GM18867 (cell line): ENCODE measurements around the gene GRIK3.

Experiments used
- ATAC-seq: cut with Tn5 transposase; IDR thresholded peaks from one replicate; pipeline ENCODE4 v1.9.1; 2021; ENCODE audit warnings: mild to moderate bottlenecking, moderate library complexity; ENCODE audit not compliant: unreplicated experiment

The GRIK3 gene

DNA sequence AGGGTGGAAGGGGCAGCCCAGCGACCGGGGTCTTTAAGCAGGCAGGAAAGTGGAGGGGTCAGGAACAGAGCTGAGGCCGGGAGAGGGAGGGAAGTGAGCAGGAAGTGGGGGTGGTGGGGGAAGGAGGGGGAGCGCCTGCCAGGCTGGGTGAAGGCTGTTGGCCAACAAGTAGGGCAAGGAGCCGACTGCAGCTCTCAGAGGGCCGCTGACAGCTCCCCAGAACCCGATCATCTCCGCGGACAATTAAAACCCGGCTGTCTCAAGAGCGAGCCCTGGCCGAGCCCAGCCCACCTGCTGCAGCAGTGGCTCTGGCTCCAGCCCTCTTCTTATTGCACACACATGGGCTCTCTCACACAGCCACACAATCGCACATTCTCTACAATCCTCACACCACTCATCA is 51.6 kb downstream of the GRIK3 start:
- ATAC-seq: no peak

DNA sequence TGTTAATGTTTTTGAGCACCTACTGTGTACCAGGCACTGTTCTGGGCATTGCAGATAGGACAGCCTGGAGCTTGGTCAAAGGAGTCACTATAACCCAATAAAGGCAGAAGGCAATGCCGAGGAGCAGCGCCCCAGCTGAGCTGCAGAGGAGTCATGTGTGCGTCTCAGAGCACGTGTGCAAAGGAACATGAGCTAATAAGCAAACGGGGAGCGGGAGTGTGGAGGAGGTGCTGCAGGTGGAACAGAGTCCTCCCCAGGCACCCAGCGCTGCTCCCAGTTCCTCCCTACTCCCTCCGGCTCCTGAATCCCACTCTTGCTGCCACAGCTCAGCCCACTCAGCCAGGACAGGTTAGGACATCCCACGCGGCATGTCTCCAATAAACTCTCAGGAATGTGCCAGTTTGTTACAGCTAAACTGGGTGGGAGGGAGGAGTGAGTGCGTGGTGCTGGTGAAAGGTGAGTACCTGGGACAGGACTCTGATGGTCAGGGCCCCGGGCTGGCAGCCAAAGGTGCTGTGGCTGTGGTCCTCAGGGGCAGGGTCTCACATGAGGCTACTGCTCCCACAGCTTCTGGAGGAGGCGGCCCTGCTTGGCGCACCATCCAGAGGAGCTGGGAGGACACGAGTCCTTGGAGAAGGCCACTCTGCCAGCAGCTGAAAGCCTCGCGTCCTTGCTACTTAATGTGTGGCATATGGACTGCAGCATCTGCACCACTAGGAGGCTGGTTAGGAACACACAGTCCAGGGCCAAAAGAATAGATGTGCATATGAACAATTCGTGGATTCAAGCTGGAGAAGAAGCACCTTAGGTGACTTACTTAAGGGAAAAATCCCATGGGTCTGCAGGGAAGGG is 52.3 kb downstream of the GRIK3 start:
- no peak for ATAC-seq

DNA sequence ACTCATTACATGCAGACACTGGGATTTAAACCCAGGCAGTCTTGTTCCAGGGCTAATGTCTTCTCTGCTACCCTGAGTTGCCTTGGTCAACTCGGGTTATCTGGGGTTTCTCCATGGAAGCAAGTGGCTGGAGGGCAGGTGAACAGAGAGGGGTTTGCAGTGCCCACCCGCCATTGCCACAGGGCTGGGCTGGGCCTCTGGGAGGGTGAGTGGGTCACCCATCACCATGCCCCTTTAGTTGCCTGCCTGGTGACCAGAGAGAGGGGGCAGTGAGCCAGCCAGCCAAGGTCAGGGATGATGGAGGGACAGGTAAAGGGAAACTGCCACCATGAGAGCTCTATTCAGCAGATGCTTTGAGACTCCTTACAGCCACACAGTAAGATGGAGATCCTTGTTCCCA is 53.2 kb downstream of the GRIK3 start:
- no peak for ATAC-seq

DNA sequence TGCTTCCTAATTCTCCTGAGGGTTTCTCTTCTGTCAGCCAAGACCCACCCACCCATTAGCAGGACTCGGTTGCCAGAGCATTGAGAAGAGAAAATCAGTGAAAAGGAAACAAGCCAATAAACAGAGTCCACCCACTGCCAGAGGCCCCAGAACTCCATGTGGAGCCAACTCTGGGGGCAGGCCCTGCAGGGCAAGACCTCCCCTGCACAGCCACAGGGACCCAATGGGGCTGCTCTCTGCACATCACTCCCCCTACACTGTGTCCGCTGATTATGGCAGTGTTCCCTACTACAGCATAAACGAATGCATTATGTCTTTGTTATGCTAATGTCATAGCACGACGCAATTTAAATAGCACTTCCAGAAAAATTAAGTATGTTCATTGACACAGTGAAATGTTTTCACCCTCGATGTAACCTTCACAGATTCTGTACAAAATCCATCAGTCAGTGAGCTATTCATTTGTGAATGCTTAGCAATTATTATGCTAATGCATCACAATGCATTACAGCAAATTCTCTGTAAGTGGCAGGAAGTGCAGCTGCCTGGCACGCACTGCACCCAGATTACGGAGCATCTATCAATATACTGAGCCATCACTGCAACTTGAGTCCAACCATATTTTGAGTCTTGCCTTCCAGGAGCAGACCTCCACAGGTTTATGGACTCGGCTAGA is 56.4 kb downstream of the GRIK3 start:
- ATAC-seq: no peak

DNA sequence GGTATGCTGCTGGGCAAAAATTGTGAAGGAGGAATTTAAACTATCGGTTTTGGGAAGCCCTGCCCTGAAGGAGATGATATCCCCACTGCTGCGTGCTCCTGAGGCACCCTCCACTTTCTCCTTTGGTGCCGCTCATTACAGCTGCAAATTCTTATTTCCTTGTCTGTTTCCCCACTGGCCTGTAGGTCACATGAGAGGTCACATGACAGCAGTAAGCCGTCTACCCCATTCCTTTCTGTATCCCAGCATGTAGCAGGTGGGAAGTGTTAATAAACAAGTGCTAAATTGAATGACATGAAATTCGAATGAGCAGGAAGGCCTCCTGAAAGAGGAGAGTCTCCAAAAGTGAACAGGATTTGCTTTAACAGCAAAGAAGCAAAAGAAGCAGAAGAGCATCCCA is 58.7 kb downstream of the GRIK3 start:
- ATAC-seq: no peak

DNA sequence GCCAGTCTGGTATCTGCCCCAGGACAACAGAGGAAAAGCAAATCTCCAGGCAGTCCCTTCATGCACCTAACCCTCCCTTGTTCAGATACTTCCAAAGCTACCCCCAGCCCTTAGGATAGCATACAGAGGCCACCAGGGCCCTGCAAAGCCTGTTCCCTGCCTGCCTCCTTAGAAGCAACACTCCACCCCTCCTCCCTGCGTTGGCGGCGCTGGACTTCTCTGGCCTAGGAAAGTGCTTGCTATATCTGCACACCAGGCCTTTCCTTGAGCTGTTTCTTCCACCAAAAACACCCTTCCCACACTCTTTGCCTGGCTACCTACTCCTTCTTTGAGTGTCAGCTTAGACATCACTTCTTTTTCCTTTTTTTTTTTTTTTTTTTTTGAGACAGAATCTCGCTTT is 61.3 kb downstream of the GRIK3 start:
- no peak for ATAC-seq

DNA sequence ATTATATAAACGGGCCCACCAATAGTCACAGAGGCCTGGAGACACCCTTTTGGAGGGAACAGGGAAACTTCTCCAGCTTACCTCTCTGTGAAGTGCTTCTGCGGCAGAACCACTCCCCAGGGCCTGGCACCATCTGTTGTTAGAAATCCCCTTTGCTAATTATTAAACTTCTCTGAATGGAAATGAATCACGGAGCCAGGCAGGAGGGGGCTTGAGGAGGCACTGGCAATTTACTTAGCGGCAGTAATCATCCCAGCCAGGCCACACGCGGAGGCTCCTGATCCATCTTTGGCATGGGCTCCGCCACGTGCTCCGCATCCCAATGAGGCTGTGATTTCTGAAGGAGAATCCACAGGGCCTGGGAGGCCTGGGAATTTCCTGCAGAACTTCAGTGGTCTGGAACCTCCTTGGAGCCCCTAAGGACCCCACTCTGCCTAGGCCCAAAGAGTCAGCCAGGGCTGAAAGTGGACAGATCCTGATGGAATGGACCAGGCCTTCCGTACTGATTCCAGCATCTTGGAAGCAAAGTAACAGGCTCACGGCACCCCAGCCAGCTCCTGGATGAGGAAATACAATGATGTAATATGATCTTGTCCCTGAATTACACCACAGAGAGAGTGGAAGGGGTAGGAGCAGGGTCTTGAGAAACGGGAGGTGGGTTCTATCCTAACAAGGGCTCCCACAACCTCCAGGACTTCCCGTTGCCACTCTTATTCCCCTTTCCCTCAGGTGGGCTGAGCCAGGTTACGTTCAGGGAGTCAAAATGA is 62.3 kb downstream of the GRIK3 start:
- ATAC-seq: no peak

DNA sequence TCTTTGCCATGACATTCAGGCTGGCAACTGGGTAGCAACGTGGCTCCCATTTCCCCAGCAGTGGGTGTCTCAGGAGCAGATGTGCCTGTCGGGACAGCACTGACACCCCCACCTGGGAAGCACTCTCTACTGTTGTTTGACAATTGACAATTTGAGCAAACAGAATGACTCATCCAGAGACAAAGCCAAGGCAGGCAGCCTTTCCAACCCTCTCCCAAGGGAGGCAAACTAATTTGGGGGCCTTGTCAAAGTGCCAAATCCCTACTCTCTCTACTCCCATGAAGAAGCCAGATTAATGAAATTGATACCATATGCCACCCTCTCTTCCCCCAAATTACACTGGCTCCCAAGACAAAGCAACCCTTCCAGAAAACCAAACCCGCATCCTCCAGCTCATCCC is 65.6 kb downstream of the GRIK3 start:
- ATAC-seq: no peak

DNA sequence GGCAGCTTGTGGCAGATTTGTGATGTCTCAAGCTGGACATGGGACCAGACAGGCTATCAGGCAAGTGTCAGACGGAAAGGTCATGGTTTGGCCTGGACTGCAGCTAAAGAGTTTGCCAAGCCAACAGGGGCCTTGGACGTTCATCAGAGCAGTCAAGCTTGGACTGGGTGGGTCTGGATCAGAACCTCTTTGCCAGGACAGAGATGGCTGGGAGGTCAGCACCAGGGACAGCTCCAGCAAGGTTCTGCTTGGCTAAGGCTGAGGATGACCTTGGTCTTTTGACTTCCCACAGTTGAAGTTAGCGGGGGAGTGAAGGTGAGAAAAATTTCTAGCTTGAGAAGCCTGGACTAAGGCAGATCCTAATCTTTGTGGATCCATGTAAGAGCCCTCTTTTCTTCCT is 68.1 kb downstream of the GRIK3 start:
- no peak for ATAC-seq

DNA sequence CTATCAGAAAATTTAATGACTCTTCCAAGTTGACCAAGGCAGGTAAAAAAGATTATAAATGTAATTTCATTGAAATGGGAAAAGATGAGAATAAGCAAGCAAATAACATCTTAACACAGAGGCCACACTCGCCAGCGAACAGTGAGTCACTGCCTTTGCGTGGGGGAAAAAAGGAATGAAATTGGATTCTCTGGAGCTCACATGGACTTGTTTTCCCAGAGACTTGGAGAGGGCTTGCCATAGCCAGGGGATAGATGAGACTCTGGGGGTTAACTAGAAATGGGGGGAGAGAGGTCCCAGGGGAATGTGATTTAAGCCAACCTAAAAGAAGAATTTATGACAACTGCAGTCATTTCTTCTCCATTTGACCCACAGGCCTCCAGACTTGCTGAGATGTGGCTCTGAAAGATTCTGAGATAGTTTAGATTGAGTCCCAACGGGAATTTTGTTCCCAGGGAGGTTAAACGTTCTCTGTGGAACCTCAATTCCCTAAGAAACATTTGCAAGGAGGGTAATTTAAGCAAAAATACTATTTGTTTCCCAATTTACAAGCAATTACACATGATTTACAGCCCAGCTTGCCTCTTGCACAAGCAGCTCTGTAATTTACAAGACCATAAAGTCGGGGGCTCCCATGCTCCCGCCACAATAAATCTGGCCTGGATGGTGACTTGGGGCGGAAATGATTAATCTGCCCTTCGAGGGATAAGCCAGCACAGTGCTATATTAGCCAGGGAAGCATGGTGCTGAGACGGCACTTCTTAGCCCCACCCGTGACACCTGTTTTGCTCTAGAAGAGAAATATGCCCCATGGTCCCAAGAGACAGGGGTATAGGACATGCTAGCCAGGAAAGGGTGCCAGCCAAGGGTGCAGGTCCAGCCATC is 68.8 kb downstream of the GRIK3 start:
- no peak for ATAC-seq

DNA sequence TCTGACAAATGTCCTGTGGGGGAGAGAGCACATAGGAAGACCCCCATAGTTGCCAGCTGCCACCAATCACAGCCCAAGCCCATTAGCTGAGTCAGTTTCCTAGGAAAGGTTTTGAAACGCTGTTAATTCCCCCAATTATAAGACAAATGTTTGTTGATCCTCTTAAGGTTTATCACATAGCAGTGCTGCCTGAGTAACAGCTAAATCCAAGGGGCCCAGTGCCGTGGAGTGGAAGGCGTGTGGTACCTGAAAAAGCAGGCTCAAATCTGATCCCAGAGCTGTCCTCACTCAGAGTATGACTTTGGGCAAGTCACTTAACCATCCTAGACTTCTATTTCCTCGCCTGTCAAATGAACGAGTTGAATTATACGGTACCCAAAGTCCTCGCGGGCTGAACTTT is 69.5 kb downstream of the GRIK3 start:
- ATAC-seq: no peak

DNA sequence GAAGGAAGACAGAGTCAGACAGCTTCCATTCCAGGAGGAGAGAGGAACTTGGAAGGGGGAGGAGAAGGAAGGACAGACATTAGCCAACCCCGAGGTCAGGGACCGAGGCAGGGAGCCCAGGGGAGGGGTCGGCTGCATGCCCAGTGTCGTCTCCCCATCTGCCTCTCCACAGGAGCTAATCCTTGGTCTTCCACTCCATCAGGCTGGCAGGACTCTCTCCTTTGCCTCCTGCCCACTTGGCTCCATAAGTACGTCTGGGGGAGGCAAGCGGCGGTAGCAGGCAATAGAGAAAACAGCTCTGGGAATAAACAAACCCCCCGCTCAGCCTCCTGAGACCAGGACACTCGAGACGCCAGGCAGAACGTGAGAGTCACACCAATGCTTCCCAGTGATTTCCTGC is 71.3 kb downstream of the GRIK3 start:
- ATAC-seq: no peak

DNA sequence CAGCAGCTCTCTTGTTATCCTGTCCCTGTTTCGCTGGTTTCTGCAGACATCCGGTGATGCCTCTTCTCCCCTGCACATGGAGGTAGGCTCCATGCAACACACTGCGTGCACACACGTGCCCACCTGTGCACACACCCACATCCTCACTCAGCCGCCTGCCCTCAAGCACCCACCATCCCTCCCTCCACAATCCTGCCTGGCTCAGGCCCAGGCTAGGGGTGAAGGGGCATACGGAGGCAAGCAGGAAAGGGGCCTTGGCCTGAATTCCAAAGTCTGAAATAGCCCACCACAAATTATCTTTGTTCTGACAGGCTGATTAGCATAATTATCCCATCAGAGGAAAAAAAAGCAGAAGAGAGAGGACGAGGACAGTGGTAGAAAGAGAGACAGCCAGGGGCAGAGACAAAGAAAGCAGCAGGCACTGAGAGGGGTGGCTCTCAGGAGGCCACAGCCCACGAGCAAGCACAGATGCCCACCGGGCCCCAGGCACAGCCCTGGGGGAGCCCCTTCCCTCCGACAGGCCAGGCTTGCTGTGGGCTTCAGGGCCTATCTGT is 73.2 kb downstream of the GRIK3 start:
- ATAC-seq: no peak

DNA sequence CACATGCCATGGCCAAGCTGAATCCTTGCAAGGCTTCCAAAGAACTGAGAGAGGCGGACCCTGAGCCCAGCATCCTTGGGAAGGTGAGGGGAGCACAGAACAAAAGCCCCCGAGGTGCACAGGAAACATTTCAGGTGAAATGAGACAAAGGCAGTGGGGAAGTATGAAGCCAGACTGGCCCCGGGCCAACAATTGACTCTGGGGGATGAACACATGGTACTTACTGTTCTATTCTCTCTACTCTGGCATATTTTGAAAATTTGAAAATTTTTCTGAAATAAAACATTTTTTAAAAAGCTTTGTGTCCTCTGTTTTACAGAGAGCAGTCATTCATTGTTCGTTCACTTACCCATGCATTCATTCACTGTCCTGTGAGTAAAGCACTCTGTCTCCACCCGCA is 77.7 kb downstream of the GRIK3 start:
- no peak for ATAC-seq

DNA sequence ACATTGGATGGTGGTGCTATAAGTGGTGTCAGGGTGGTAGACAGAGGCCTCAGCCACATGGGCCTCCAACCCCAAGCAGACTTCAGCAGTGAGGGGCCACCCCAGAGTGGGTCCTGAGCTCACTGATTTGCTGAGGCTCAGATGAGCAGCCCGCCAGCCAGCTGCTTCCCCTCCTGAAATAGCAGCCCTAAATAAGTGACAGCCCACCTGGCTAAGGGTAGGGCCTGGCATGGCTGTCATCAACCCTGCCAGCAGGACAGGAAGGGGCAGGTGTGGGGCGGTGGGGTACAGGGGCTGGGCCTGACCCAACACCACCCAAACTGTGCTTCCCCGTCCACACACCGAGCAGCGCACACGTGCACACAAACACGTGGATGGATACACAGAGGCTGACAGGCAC is 79.3 kb downstream of the GRIK3 start:
- ATAC-seq: no peak

DNA sequence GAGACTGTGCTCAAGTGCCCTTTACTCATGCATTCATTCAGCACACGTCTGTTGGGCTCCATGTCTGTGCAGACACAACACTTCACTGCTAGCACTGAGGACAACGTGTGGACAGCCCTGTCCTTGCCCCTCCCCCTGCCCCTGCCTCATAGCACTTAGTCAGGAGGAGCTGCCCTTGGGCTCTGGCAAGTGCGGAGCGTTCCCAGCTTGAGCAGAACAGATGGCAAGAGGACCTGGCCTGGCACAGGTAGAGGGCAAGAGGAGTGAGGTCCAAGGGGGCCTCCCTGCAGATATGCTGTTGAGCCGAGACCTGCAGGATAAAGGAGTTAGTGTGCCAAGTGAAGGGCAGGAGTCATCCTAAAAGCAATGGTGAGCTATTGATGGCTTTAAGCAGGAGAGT is 81.3 kb downstream of the GRIK3 start:
- no peak for ATAC-seq

DNA sequence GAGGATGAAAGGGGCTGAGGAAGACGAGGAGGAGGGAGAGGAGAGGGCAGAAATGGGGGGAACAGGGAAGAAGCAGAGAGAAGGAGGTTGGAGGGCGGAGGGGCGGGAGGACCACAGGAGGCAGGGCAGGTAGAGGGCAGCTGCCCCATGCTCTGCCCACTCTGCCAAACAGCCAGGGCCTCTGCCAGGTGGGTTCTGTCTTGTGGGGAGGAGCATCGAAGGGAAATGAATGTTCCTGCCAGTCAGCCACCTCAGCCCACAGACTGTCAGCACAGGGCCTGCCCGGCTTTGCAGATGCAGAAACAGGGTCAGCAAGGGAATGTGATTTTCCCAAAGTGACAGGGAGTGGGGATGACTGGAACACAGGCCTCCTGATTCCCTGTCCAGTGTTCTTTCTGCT is 82.6 kb downstream of the GRIK3 start:
- ATAC-seq: no peak

DNA sequence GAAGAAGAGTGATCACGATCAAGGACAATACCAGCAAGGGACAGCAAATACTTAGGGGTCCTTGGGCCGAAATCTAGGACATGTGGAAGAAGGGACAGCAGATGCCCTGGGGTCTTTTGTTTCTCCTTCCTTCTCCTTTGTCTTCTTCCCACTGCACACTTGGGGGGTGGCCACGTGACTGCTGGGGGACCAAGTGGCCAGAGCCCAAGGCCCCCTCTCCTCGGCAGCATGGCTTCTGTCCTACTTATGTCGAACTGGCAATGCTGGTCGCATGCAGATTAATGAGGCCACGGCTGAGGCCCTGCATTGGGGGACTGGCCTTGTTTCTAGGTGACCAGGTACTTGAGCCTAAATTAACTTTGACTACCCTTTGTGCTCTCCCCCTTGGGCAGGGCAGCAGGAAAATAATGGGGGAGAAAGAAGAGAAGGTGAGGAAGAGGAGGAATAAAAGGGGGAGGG is 83.0 kb downstream of the GRIK3 start:
- ATAC-seq: no peak

DNA sequence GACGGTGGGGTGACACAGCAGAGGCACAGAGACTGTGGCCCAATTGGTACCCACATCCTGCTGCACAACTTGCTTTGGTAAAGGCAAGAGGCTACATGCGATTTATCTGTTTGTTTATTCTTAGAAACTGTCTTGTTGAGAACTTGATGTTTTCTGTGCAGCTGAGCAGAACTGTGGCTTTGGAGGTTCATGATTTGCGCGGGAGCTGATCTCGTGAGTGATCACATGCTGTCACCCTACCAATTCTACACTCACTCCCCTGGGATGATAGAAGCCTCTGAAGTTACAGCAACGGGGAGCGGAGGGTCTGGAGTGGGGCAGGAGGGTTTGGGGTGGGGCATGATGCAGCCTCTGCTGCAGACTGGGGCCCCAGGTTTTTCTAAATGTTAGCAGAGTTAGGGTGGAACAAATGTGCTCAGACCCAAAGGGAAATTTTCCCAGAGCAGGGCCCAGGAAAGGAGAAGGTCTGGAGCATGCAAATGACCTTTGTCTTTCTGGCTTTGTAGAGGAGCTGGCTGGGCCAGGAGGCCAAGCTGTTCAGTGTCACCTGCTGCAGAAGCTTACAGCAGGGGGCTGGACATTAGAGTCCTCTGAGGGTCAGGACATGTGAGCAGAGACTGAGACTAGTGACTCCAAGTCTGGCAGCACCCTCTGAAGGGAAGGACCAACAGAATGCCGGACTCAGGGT is 83.6 kb downstream of the GRIK3 start:
- ATAC-seq: no peak

DNA sequence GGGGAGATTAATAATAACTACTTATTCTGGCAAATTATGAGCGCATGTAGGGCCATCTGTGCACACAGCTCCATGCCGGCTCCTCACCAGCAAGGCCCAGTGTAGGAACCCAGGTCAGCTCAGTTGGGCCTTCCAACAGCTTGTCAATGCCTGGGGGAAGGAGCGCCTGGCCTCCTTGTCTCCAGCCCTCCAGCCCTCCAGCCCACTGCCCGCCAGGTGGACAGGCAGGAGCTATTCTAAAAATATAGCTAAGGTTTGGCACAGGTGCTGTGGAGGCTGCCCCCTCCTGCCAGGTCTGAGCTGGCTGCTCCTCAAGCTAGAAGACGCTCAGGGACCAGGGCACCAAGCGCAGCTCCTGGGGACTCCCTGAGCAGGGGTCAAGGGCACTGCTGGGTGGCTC is 85.7 kb downstream of the GRIK3 start:
- no peak for ATAC-seq
